H1 (cell line): ENCODE data around the gene SLC7A14. TPM values are rescaled to one million over a fixed set of nuclear protein-coding genes. Genes with fewer than 3 reads are reported as not detected.

ENCODE experiments used
- CTCF ChIA-PET: fragments of 300-600 bp; sonication (Branson Sonifier 250); formaldehyde crosslinking; loops from one replicate; lab custom pipeline; 2021; ENCODE audit not compliant: partially characterized antibody; lab: Charles Lee
- POLR2A ChIA-PET: fragments of 300-600 bp; sonication (Branson Sonifier 250); formaldehyde crosslinking; loops from one replicate; lab custom pipeline; 2021; ENCODE audit warnings: inconsistent platforms; ENCODE audit not compliant: partially characterized antibody; lab: Charles Lee
- DNase-seq, 2 experiments: peaks; one replicate each; pipeline versions ENCODE4 v3.0.0 to v3.0.0-alpha.2; 2010 to 2022; ENCODE audit warnings: low spot score in 2 of 2, low read depth in 1 of 2, mixed read lengths in 1 of 2
- FAIRE-seq: peaks from 2 replicates; lab custom pipeline; 2011; peaks lifted over from hg19 to GRCh38; lab: Jason Lieb, UNC
- H2AFZ ChIP-seq: 2 replicates; pipeline ENCODE4 v1.8.1; 2012; ENCODE audit warnings: low read length, inconsistent platforms
- H2AK5ac ChIP-seq: 2 replicates; pipeline ENCODE4 v1.6.1; 2013; ENCODE audit warnings: low read depth, low read length
- H2BK120ac ChIP-seq: replicated peaks from 2 replicates; pipeline ENCODE3; 2013; ENCODE audit warnings: low read depth, low read length, inconsistent platforms
- H2BK12ac ChIP-seq: 2 replicates; pipeline ENCODE4 v1.6.1; 2013; ENCODE audit warnings: low read depth, low read length
- H2BK15ac ChIP-seq: 2 replicates; pipeline ENCODE4 v1.6.1; 2013; ENCODE audit warnings: low read length
- H2BK20ac ChIP-seq: 2 replicates; pipeline ENCODE4 v1.6.1; 2013; ENCODE audit warnings: low read length
- H2BK5ac ChIP-seq: 2 replicates; pipeline ENCODE4 v1.6.1; 2013; ENCODE audit warnings: low read depth, low read length
- H3K14ac ChIP-seq: 2 replicates; pipeline ENCODE4 v1.6.1; 2013; ENCODE audit warnings: inconsistent platforms; ENCODE audit not compliant: insufficient read length
- H3K18ac ChIP-seq: 2 replicates; pipeline ENCODE4 v1.6.1; 2013; ENCODE audit warnings: low read length; ENCODE audit errors: extremely low read depth
- H3K23ac ChIP-seq: 2 replicates; pipeline ENCODE4 v1.6.1; 2013; ENCODE audit warnings: inconsistent platforms; ENCODE audit not compliant: insufficient read length
- H3K23me2 ChIP-seq: 2 replicates; pipeline ENCODE4 v1.6.1; 2013; ENCODE audit warnings: low read depth, low read length
- H3K27ac ChIP-seq: 2 replicates; pipeline ENCODE4 v1.6.1; 2011; ENCODE audit warnings: low read depth, low read length, inconsistent platforms
- H3K27me3 ChIP-seq, 4 experiments: replicated peaks in 1 of 4; 1 replicate in 1 of 4; 2 replicates in 3 of 4; pipeline versions ENCODE4 v1.6.1 to v1.8.1; 2011 to 2013; ENCODE audit warnings: low read length in 3 of 4, mild to moderate bottlenecking in 3 of 4, inconsistent platforms in 2 of 4, mixed read lengths in 2 of 4, moderate library complexity in 1 of 4; ENCODE audit not compliant: control insufficient read depth in 3 of 4, insufficient read depth in 3 of 4; ENCODE audit errors: extremely low read depth in 1 of 4
- H3K36me3 ChIP-seq, 4 experiments: 2 replicates each; pipeline versions ENCODE4 v1.6.1 to v1.8.1; 2011 to 2013; ENCODE audit warnings: mild to moderate bottlenecking in 4 of 4, low read length in 3 of 4, moderate library complexity in 2 of 4, control low read depth in 1 of 4, inconsistent platforms in 1 of 4; ENCODE audit not compliant: insufficient read depth in 4 of 4, control insufficient read depth in 2 of 4
- H3K4ac ChIP-seq: replicated peaks from 2 replicates; pipeline ENCODE3; 2013; ENCODE audit warnings: low read length, low read depth, mixed read lengths, inconsistent platforms; ENCODE audit not compliant: insufficient read length
- H3K4me1 ChIP-seq, 4 experiments: replicated peaks in 1 of 4; 1 replicate in 1 of 4; 2 replicates in 3 of 4; pipeline versions ENCODE4 v1.6.1 to v1.8.1; 2011 to 2013; ENCODE audit warnings: low read length in 3 of 4, inconsistent platforms in 2 of 4, mixed read lengths in 1 of 4; ENCODE audit not compliant: insufficient read depth in 4 of 4, control insufficient read depth in 3 of 4
- H3K4me2 ChIP-seq, 2 experiments: 2 replicates each; pipeline versions ENCODE4 v1.6.1 to v1.8.1; 2011 to 2013; ENCODE audit warnings: low read depth in 2 of 2, low read length in 2 of 2, control low read depth in 1 of 2, inconsistent platforms in 1 of 2, mild to moderate bottlenecking in 1 of 2; ENCODE audit not compliant: insufficient read depth in 1 of 2
- H3K4me3 ChIP-seq, 4 experiments: fragments of 200-600, 300-600 bp in 1 of 4; sonication (generic), shearing (Covaris generic), sonication (Bioruptor Twin) in 1 of 4; 2 replicates each; pipeline versions ENCODE4 v1.5.1 to v1.8.1; 2011 to 2016; ENCODE audit warnings: low read length in 4 of 4, low read depth in 3 of 4, control low read depth in 2 of 4, inconsistent platforms in 2 of 4, mild to moderate bottlenecking in 2 of 4, mixed read lengths in 1 of 4, moderate library complexity in 1 of 4; ENCODE audit not compliant: insufficient read depth in 2 of 4; ENCODE audit errors: extremely low read depth in 1 of 4
- H3K56ac ChIP-seq: replicated peaks from 2 replicates; pipeline ENCODE3; 2013; ENCODE audit warnings: low read depth, mild to moderate bottlenecking, mixed read lengths, low read length, inconsistent platforms; ENCODE audit not compliant: insufficient read length
- H3K79me1 ChIP-seq: 2 replicates; pipeline ENCODE4 v1.6.1; 2013; ENCODE audit warnings: low read depth, low read length, control low read depth
- H3K79me2 ChIP-seq, 2 experiments: 2 replicates each; pipeline versions ENCODE4 v1.6.1 to v1.8.1; 2012 to 2013; ENCODE audit warnings: low read length in 2 of 2, mild to moderate bottlenecking in 2 of 2, inconsistent platforms in 1 of 2; ENCODE audit not compliant: insufficient read depth in 2 of 2, control insufficient read depth in 1 of 2
- H3K9ac ChIP-seq, 4 experiments: replicated peaks in 1 of 4; 1 replicate in 1 of 4; 2 replicates in 3 of 4; pipeline versions ENCODE4 v1.6.1 to v1.8.1; 2011 to 2013; ENCODE audit warnings: low read depth in 3 of 4, low read length in 3 of 4, control low read depth in 2 of 4, mild to moderate bottlenecking in 2 of 4, moderate library complexity in 2 of 4, inconsistent platforms in 1 of 4; ENCODE audit errors: extremely low read depth in 1 of 4
- H3K9me3 ChIP-seq, 2 experiments: 2 replicates each; pipeline versions ENCODE4 v1.6.1 to v1.8.1; 2012 to 2013; ENCODE audit warnings: mild to moderate bottlenecking in 2 of 2, moderate library complexity in 2 of 2, control low read depth in 1 of 2, inconsistent platforms in 1 of 2, low read depth in 1 of 2, low read length in 1 of 2, mixed read lengths in 1 of 2; ENCODE audit not compliant: insufficient read depth in 2 of 2
- H4K20me1 ChIP-seq, 2 experiments: replicated peaks in 1 of 2; 2 replicates each; pipeline versions ENCODE3 to v1.8.1; 2011 to 2013; ENCODE audit warnings: inconsistent platforms in 2 of 2, low read length in 2 of 2, mild to moderate bottlenecking in 1 of 2; ENCODE audit not compliant: insufficient read depth in 2 of 2, control insufficient read depth in 1 of 2
- H4K5ac ChIP-seq: 2 replicates; pipeline ENCODE4 v1.6.1; 2013; ENCODE audit warnings: low read length, low read depth, mixed read lengths, inconsistent platforms; ENCODE audit not compliant: insufficient read length
- H4K8ac ChIP-seq: 2 replicates; pipeline ENCODE4 v1.8.0; 2013; ENCODE audit warnings: mild to moderate bottlenecking, moderate library complexity, low read length, inconsistent platforms; ENCODE audit not compliant: insufficient read depth; ENCODE audit errors: extremely low read depth
- H4K91ac ChIP-seq: replicated peaks from 2 replicates; pipeline ENCODE3; 2013; ENCODE audit warnings: low read length, mixed read lengths, inconsistent platforms; ENCODE audit not compliant: insufficient read length
- CBX5 ChIP-seq: fragments of 300-800, 300-1000 bp; sonication (generic); IDR thresholded peaks from 2 replicates; pipeline ENCODE4 v1.7.1; 2016; ENCODE audit warnings: antibody characterized with exemption, low read length, low read depth
- HDAC6 ChIP-seq: IDR thresholded peaks from one replicate; pipeline ENCODE4 v1.7.1; 2012; ENCODE audit warnings: low read depth, mild to moderate bottlenecking, inconsistent platforms, low read length, moderate library complexity
- KDM1A ChIP-seq: fragments of 200-600, 300-600 bp; sonication (generic); IDR thresholded peaks from 2 replicates; pipeline ENCODE4 v1.7.1; 2016; ENCODE audit warnings: mild to moderate bottlenecking, low read length, borderline replicate concordance
- POLR2A ChIP-seq, 2 experiments: IDR thresholded peaks; 1 replicate in 1 of 2; 2 replicates in 1 of 2; pipeline ENCODE4 v1.6.1; 2011; ENCODE audit warnings: low read depth in 2 of 2, low read length in 2 of 2, mild to moderate bottlenecking in 2 of 2; ENCODE audit errors: control extremely low read depth in 1 of 2
- POU5F1 ChIP-seq: IDR thresholded peaks from 2 replicates; pipeline ENCODE4 v1.6.1; 2011; ENCODE audit warnings: low read depth, mild to moderate bottlenecking, low read length, moderate library complexity
- WGBS, 2 experiments: shearing (Covaris generic) in 1 of 2; methylation state at CpG; one replicate each; pipeline versions ENCODE4 v1.1.6 to v1.1.7; 2013 to 2015; ENCODE audit warnings: low lambda C conversion rate in 2 of 2, mixed read lengths in 2 of 2, inconsistent platforms in 1 of 2, low coverage in 1 of 2, missing lambda C conversion rate in 1 of 2; ENCODE audit not compliant: insufficient replicate concordance in 2 of 2, insufficient coverage in 1 of 2, insufficient read length in 1 of 2; ENCODE audit errors: extremely low coverage in 1 of 2, missing lambda C conversion rate in 1 of 2; 5-methylcytosine and 5-hydroxymethylcytosine counted together
- polyA plus RNA-seq, 7 experiments: library from polyadenylated mRNA; depleted of rRNA in 3 of 7; stranded (reverse) in 5 of 7; unstranded in 2 of 7; fragments of >200 nt in 5 of 7; fragments of 200-250 nt in 2 of 7; gene quantifications; 1 replicate in 5 of 7; 2 replicates in 1 of 7; 4 replicates in 1 of 7; pipeline versions ENCODE4 v1.2.1 to v1.2.3, GENCODE V29; 2011 to 2013; ENCODE audit warnings: missing spikeins in 2 of 7, mixed read lengths in 2 of 7
- total RNA-seq: library from RNA; stranded (reverse); fragmentation: NEBNext Ultra II Directional; extraction: Animal tissue kit (Norgen Biotek cat#: 25700); gene quantifications from 2 replicates; pipeline ENCODE4 v1.2.1, GENCODE V29; 2021
- TF ChIP-seq, protein P1 (sequence below): IDR thresholded peaks from 2 replicates; pipeline ENCODE4 v1.6.1; 2012; ENCODE audit warnings: low read length, inconsistent platforms
- TF ChIP-seq, protein P2 (sequence below), 3 experiments: IDR thresholded peaks; 1 replicate in 2 of 3; 2 replicates in 1 of 3; pipeline versions ENCODE4 v1.5.1 to v1.6.1; 2011; ENCODE audit warnings: low read length in 3 of 3, mild to moderate bottlenecking in 3 of 3, inconsistent platforms in 2 of 3, low read depth in 1 of 3, moderate library complexity in 1 of 3; ENCODE audit not compliant: insufficient read depth in 1 of 3; ENCODE audit errors: control extremely low read depth in 1 of 3

SLC7A14 gene
- total and polyA plus RNA-seq, 2 of the 8 experiments (the other 6 are each of a cell fraction or from before 2014, with no cell fraction given): 0.21 to 0.95 TPM

DNA sequence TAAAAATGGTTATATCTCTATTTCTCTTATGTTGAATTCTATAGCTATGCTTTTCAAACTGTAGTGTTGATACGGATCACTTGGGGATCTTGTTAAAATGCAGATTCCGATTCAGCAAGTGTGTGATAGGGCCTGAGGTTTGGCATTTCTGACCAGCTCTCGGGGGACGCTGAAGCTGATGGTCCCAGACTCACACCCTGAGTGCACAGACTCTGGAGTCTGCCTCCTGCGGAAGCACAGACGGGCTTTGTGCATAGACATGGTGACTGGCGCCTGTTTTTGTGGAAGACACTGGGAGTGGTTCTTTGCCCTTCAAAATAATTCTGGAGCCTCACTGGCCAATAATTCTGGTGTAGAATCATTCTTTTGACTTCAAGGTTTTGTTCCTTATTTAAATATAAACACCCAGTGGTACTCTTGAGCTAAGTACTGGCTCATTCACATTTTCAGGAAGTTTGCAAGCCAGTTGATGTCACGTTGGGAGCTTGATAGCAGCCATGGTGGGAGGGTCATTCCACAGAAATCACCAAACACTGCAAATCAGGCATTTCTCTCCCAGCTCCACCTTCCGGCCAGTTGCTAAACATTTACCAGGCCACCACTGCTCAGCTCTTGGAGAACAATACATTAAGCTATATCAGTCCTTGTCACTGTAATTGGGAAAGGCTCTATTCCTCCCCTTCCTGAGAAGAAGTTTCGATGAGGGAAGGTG lies 148.0 kb downstream of the SLC7A14 start:
- TF ChIP-seq KDM1A (no peak), CBX5 (no peak), POU5F1 (no peak), POLR2A (IDR thresholded peaks at IDR 0.05; ENCODE audit: control extremely low read depth in 1 of 2, low read depth in 2 of 2, low read length in 2 of 2) (no peak), HDAC6 (no peak)
- TF ChIP-seq, protein P1, sequence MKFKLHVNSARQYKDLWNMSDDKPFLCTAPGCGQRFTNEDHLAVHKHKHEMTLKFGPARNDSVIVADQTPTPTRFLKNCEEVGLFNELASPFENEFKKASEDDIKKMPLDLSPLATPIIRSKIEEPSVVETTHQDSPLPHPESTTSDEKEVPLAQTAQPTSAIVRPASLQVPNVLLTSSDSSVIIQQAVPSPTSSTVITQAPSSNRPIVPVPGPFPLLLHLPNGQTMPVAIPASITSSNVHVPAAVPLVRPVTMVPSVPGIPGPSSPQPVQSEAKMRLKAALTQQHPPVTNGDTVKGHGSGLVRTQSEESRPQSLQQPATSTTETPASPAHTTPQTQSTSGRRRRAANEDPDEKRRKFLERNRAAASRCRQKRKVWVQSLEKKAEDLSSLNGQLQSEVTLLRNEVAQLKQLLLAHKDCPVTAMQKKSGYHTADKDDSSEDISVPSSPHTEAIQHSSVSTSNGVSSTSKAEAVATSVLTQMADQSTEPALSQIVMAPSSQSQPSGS: no peak
- TF ChIP-seq, protein P2, sequence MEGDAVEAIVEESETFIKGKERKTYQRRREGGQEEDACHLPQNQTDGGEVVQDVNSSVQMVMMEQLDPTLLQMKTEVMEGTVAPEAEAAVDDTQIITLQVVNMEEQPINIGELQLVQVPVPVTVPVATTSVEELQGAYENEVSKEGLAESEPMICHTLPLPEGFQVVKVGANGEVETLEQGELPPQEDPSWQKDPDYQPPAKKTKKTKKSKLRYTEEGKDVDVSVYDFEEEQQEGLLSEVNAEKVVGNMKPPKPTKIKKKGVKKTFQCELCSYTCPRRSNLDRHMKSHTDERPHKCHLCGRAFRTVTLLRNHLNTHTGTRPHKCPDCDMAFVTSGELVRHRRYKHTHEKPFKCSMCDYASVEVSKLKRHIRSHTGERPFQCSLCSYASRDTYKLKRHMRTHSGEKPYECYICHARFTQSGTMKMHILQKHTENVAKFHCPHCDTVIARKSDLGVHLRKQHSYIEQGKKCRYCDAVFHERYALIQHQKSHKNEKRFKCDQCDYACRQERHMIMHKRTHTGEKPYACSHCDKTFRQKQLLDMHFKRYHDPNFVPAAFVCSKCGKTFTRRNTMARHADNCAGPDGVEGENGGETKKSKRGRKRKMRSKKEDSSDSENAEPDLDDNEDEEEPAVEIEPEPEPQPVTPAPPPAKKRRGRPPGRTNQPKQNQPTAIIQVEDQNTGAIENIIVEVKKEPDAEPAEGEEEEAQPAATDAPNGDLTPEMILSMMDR (IDR thresholded peaks at IDR 0.05; ENCODE audit: control extremely low read depth in 1 of 3, insufficient read depth in 1 of 3, low read depth in 1 of 3, low read length in 3 of 3): peak in 1 of 3 experiments; percentile 6; a peak in 1 of 4 replicates
- FAIRE-seq (no peak), DNase-seq (peak in 1 of 2 experiments; percentile 33)
- 0 out of 2 replicates have a peak overlapping the region, but pooled peaks have one; percentile 0 for H3K27ac ChIP-seq
- 79% methylated on average over 10 of the region's 10 CpGs; no CpG with 5 or more reads in 1 of the 2 experiments for WGBS, 2 experiments
- H4K5ac ChIP-seq: no peak overlapping the region
- H3K36me3 ChIP-seq: no peaks in the 10 kb centered on the region
- no peak overlapping the region for H3K14ac ChIP-seq
- no peak overlapping the region for H2BK120ac ChIP-seq
- no peaks in the 10 kb centered on the region for H3K79me1 ChIP-seq
- no peak overlapping the region for H3K4me2 ChIP-seq
- H3K56ac ChIP-seq: no peak overlapping the region
- H3K4ac ChIP-seq: no peak overlapping the region
- H3K23ac ChIP-seq: no peak overlapping the region
- H4K8ac ChIP-seq: no peak overlapping the region
- no peaks in the 10 kb centered on the region for H3K9me3 ChIP-seq
- ChIA-PET CTCF (interaction anchor here (0.9 to 3.1 kb wide), 10 partner anchors 10 to 373 kb away, joined by 3 to 17 read pairs (median 3); no protein-coding TSS in a partner anchor), POLR2A (no interaction called here)
- no peak overlapping the region for H4K91ac ChIP-seq
- H2AFZ ChIP-seq: peak overlapping the region; percentile 62
- no peak overlapping the region for H2AK5ac ChIP-seq
- no peak overlapping the region for H2BK12ac ChIP-seq
- no peaks in the 10 kb centered on the region for H3K23me2 ChIP-seq
- no peaks in the 10 kb centered on the region; a peak in 1 of 7 replicates for H3K4me1 ChIP-seq
- H3K18ac ChIP-seq: no peak overlapping the region
- no peak overlapping the region for H3K4me3 ChIP-seq
- no peak overlapping the region for H2BK20ac ChIP-seq
- H3K27me3 ChIP-seq: no peaks in the 10 kb centered on the region
- no peak overlapping the region for H2BK15ac ChIP-seq
- no peak overlapping the region for H3K9ac ChIP-seq
- 0 out of 2 replicates have a peak overlapping the region, but pooled peaks have one; percentile 20 for H2BK5ac ChIP-seq
- H3K79me2 ChIP-seq: no peaks in the 10 kb centered on the region
- H4K20me1 ChIP-seq: no peaks in the 10 kb centered on the region
